ENCODE measurements around the gene POLN. TPM values are rescaled to one million over a fixed set of nuclear protein-coding genes. Genes with fewer than 3 reads are reported as not detected.
A peak's percentile ranks its signal among the peaks of the same experiment; 100 is the strongest.

Gene POLN
- total and polyA plus RNA-seq, 2 experiments from 2014 or later, result 1.8 to 4.0 TPM

- Histone ChIP-seq H4K20me1 (replicated peaks; ENCODE audit: insufficient read depth) (no peaks in the 10 kb centered on the region), H3K4me1 (ENCODE audit: insufficient read depth) (peaks cover 9% of the 10 kb centered on the region), H3K79me2 (replicated peaks; ENCODE audit: insufficient read depth) (no peaks in the 10 kb centered on the region), H3F3A (replicated peaks; ENCODE audit: low read depth) (no peaks in the 10 kb centered on the region), H3K27ac (ENCODE audit: low read depth) (no peak overlapping the region), H2AFZ (no peak overlapping the region), H3K4me3 (no peak overlapping the region), H3K4me2 (0 out of 2 replicates have a peak overlapping the region, but pooled peaks have one; percentile 43), H3K9me2 (ENCODE audit: insufficient read depth) (no peaks in the 10 kb centered on the region), H3K27me3 (ENCODE audit: insufficient read depth) (no peaks in the 10 kb centered on the region), H3K36me3 (ENCODE audit: insufficient read depth) (no peaks in the 10 kb centered on the region)
- TF ChIP-seq CTCF (conservative IDR thresholded peaks at IDR 0.05; ENCODE audit: low read depth in 2 of 2), result no peak
- TF ChIP-seq NANOG (IDR thresholded peaks at IDR 0.05; ENCODE audit: borderline replicate concordance), result no peak
- TF ChIP-seq JUNB (IDR thresholded peaks at IDR 0.05; ENCODE audit: unreplicated experiment), result no peak
- no peak for TF ChIP-seq CREB1 (CRISPR knock-in tag; IDR thresholded peaks at IDR 0.05; ENCODE audit: low read depth)
- no peak for TF ChIP-seq EZH2 (IDR thresholded peaks at IDR 0.05; ENCODE audit: low read depth, unreplicated experiment)
- no peak for TF ChIP-seq ETS1 (IDR thresholded peaks at IDR 0.05)
- TF ChIP-seq ZNF114 (CRISPR knock-in tag; IDR thresholded peaks at IDR 0.05), result no peak
- TF ChIP-seq EZH2phosphoT487 (IDR thresholded peaks at IDR 0.05; ENCODE audit: unreplicated experiment), result no peak
- TF ChIP-seq POLR2AphosphoS5 (IDR thresholded peaks at IDR 0.05; ENCODE audit: low read depth), result no peak
- no peak for TF ChIP-seq ZNF462 (CRISPR knock-in tag; IDR thresholded peaks at IDR 0.05)
- H3K36me3 Mint-ChIP-seq (ENCODE audit: low read depth), result no peaks in the 10 kb centered on the region; the same call in 2 of the 3 replicates
- no peak overlapping the region for H3K27ac Mint-ChIP-seq
- no peak overlapping the region; the same call in 2 of the 3 replicates for H3K4me3 Mint-ChIP-seq
- peaks cover 6% of the 10 kb centered on the region for H3K27me3 Mint-ChIP-seq (ENCODE audit: insufficient read depth, low read depth, poor library complexity)
- no peak for DNase-seq (ENCODE audit: low spot score)
- H3K4me1 Mint-ChIP-seq, result peaks cover 15% of the 10 kb centered on the region
- H3K9me3 Mint-ChIP-seq, result no peaks in the 10 kb centered on the region
- ATAC-seq, result no peak
Measured at GRCh38 chr4:2269618-2270163, 27.8 kb upstream of the POLN start.
